Caco-2 (cell line): ENCODE data around the gene SLC16A4. TPM values are rescaled to one million over a fixed set of nuclear protein-coding genes. Genes with fewer than 3 reads are reported as not detected.

Experiments
- BruUV-seq: library from RNA; stranded (reverse); fragments of 400-500 nt; replicated peaks from 2 replicates; lab custom pipeline; 2021; lab: Mats Ljungman, UMichigan
- CTCF ChIA-PET: fragments of 300-600 bp; sonication (Branson Sonifier 250); formaldehyde crosslinking; loops from one replicate; lab custom pipeline; 2022; ENCODE audit warnings: antibody characterized with exemption; lab: Charles Lee
- POLR2A ChIA-PET: fragments of 300-600 bp; sonication (Branson Sonifier 250); formaldehyde crosslinking; loops from one replicate; lab custom pipeline; 2022; ENCODE audit warnings: antibody characterized with exemption; lab: Charles Lee
- DNase-seq, 2 experiments: peaks; one replicate each; pipeline versions ENCODE4 v3.0.0 to v3.0.0-alpha.2; 2020 to 2022
- H3K27me3 ChIP-seq: replicated peaks from 2 replicates; pipeline ENCODE4 v1.6.0; 2011; ENCODE audit warnings: low read length; ENCODE audit not compliant: control insufficient read depth, insufficient read depth
- H3K36me3 ChIP-seq: 2 replicates; pipeline ENCODE4 v1.5.1; 2011; ENCODE audit warnings: low read length; ENCODE audit not compliant: control insufficient read depth, insufficient read depth
- H3K4me1 ChIP-seq: fragments of 250-450 bp; sonication (Bioruptor Pico); 2 replicates; pipeline ENCODE4 v1.5.1; 2020; ENCODE audit warnings: mild to moderate bottlenecking
- H3K4me3 ChIP-seq: 2 replicates; pipeline ENCODE4 v1.5.1; 2011; ENCODE audit warnings: low read depth, mild to moderate bottlenecking, control low read depth, low read length
- H3K9me3 ChIP-seq: fragments of 250-450 bp; sonication (Bioruptor Pico); 2 replicates; pipeline ENCODE4 v1.5.1; 2020; ENCODE audit warnings: mild to moderate bottlenecking, moderate library complexity
- H3K27ac Mint-ChIP-seq: one replicate; pipeline ENCODE4 v1.8.0; 2022; ENCODE audit warnings: mixed read lengths; ENCODE audit not compliant: unreplicated experiment
- H3K27me3 Mint-ChIP-seq: one replicate; pipeline ENCODE4 v1.8.0; 2022; ENCODE audit warnings: mixed read lengths; ENCODE audit not compliant: insufficient read depth, unreplicated experiment
- H3K36me3 Mint-ChIP-seq: one replicate; pipeline ENCODE4 v1.8.0; 2022; ENCODE audit warnings: mild to moderate bottlenecking, mixed read lengths; ENCODE audit not compliant: insufficient read depth, unreplicated experiment
- H3K4me1 Mint-ChIP-seq: one replicate; pipeline ENCODE4 v1.8.0; 2022; ENCODE audit warnings: low read depth, mixed read lengths; ENCODE audit not compliant: unreplicated experiment
- H3K4me3 Mint-ChIP-seq: one replicate; pipeline ENCODE4 v1.8.0; 2022; ENCODE audit warnings: mild to moderate bottlenecking, moderate library complexity, mixed read lengths; ENCODE audit not compliant: unreplicated experiment
- H3K9me3 Mint-ChIP-seq: one replicate; pipeline ENCODE4 v1.8.0; 2022; ENCODE audit warnings: mixed read lengths; ENCODE audit not compliant: unreplicated experiment
- intact Hi-C: fragments of 100-400 bp; cut with micrococcal nuclease; formaldehyde crosslinking; loops from one replicate; pipeline ENCODE4 v1.10.0; 2022; ENCODE audit not compliant: unreplicated experiment
- total RNA-seq: library from RNA; stranded (reverse); gene quantifications from 2 replicates; pipeline ENCODE4 v1.2.3, GENCODE V29; 2022
- TF ChIP-seq, protein P1 (sequence below), 2 experiments: fragments of 200-600 bp in 1 of 2; IDR thresholded peaks; 1 replicate in 1 of 2; 2 replicates in 1 of 2; pipeline versions ENCODE4 v1.5.1 to v1.8.0; 2011 to 2022; ENCODE audit warnings: antibody characterized with exemption in 1 of 2, control low read depth in 1 of 2, inconsistent platforms in 1 of 2, low read depth in 1 of 2, low read length in 1 of 2, mild to moderate bottlenecking in 1 of 2, moderate library complexity in 1 of 2; ENCODE audit not compliant: insufficient read depth in 1 of 2, severe bottlenecking in 1 of 2, unreplicated experiment in 1 of 2

Gene SLC16A4
- total RNA-seq, 1 experiment from 2014 or later: 9.3 TPM

DNA sequence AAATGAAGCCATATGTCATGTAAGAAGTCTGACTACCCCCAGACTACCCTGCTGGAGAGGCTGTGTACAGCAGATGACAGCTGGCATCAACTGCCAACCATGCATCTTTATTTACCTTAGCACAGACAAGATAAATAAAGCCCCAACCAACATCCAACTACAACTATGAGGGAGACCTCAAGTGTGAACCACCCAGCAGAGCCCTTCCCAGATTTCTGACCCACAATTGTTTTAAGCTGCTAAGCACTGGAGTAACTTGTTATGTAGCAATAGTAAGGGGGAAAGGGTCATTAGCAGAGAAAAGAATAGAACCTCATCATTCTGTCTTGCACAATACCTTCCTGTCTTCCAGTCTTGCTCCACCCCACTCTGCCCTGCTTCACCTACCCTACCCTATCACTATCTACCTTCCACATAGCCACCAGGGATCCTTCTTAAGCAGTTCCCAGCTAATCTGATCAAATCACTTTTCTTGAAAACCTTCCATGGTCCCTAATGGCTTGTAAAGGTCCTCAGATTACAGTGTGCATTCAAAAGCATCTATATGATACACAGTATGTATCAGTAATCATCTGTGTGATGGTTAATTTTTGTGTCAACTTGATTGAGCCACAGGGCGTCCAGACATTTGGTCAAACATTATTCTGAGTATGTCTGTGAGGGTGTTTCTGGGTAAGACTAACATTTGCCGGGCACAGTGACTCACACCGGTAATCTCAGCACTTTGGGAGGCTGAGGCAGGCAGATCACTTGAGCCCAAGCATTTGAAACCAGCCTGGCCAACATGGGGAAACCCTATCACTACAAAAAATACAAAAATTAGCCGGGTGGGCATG is 71.3 kb downstream of the SLC16A4 start:
- H3K4me3 Mint-ChIP-seq: no peak overlapping the region
- ChIA-PET POLR2A (no interaction called here), CTCF (no interaction called here)
- intact Hi-C loops: no loop called here
- no peaks in the 10 kb centered on the region for H3K27me3 Mint-ChIP-seq
- Histone ChIP-seq H3K36me3 (no peaks in the 10 kb centered on the region), H3K9me3 (no peaks in the 10 kb centered on the region), H3K27me3 (no peaks in the 10 kb centered on the region), H3K4me3 (no peak overlapping the region), H3K4me1 (peaks cover 6% of the 10 kb centered on the region)
- H3K9me3 Mint-ChIP-seq: peaks cover 9% of the 10 kb centered on the region
- no peak overlapping the region for H3K27ac Mint-ChIP-seq
- no peak for DNase-seq
- BruUV-seq: no TSS peak
- peaks cover 4% of the 10 kb centered on the region for H3K4me1 Mint-ChIP-seq
- TF ChIP-seq, protein P1, sequence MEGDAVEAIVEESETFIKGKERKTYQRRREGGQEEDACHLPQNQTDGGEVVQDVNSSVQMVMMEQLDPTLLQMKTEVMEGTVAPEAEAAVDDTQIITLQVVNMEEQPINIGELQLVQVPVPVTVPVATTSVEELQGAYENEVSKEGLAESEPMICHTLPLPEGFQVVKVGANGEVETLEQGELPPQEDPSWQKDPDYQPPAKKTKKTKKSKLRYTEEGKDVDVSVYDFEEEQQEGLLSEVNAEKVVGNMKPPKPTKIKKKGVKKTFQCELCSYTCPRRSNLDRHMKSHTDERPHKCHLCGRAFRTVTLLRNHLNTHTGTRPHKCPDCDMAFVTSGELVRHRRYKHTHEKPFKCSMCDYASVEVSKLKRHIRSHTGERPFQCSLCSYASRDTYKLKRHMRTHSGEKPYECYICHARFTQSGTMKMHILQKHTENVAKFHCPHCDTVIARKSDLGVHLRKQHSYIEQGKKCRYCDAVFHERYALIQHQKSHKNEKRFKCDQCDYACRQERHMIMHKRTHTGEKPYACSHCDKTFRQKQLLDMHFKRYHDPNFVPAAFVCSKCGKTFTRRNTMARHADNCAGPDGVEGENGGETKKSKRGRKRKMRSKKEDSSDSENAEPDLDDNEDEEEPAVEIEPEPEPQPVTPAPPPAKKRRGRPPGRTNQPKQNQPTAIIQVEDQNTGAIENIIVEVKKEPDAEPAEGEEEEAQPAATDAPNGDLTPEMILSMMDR (IDR thresholded peaks at IDR 0.05; ENCODE audit: insufficient read depth in 1 of 2, low read depth in 1 of 2, low read length in 1 of 2, severe bottlenecking in 1 of 2, unreplicated experiment in 1 of 2): no peak
- no peaks in the 10 kb centered on the region for H3K36me3 Mint-ChIP-seq

DNA sequence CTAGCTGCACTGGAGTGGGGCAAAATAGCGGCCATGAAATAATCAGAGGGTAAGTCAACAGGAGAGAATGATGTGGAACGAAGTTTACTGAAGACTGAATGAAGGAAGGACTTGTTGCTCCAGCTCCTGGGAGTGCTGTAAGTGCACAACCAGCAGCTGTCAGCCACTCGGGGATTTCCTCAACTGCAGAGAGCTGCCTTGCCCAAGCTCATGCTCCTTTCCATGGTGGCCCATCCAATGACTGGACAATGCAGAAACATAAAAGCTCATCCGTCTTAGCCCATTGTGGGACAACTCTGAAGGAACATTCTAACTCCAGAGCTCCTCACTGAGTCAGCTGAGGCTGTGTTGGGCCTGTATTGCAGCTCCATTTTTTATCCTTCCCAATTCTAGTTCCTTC is 72.8 kb downstream of the SLC16A4 start:
- H3K4me1 Mint-ChIP-seq: no peaks in the 10 kb centered on the region
- intact Hi-C loops: no loop called here
- Histone ChIP-seq H3K4me3 (no peak overlapping the region), H3K4me1 (no peaks in the 10 kb centered on the region), H3K36me3 (no peaks in the 10 kb centered on the region), H3K27me3 (no peaks in the 10 kb centered on the region), H3K9me3 (no peaks in the 10 kb centered on the region)
- no peaks in the 10 kb centered on the region for H3K27me3 Mint-ChIP-seq
- no TSS peak for BruUV-seq
- H3K27ac Mint-ChIP-seq: no peak overlapping the region
- H3K4me3 Mint-ChIP-seq: no peak overlapping the region
- H3K36me3 Mint-ChIP-seq: no peaks in the 10 kb centered on the region
- CTCF ChIA-PET: interaction anchor here (0.8 to 1.8 kb wide), 3 partner anchors 20 to 121 kb away, joined by 4 to 6 read pairs (median 6); no protein-coding TSS in a partner anchor
- TF ChIP-seq, protein P1 (IDR thresholded peaks at IDR 0.05; ENCODE audit: insufficient read depth in 1 of 2, low read depth in 1 of 2, low read length in 1 of 2, severe bottlenecking in 1 of 2, unreplicated experiment in 1 of 2): no peak
- POLR2A ChIA-PET: no interaction called here
- DNase-seq: no peak
- peaks cover 9% of the 10 kb centered on the region for H3K9me3 Mint-ChIP-seq

DNA sequence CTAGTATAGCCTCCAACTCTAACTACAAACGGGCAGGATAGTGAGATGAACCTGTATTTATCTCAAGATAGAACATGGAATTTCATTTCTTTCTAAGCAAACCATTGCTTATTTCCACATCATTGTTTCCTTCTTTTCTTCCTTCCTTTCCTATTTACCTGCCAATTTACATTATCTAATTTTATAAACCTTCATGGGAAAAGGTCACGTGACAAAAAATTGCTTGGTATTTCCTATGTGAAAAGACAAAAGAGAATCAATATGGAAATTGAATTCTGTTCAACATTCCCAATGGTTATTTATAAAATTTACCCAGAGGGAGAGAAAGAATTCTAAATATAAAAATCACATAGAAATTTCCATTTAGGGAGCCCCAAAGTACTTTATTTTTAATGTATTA is 74.1 kb downstream of the SLC16A4 start:
- DNase-seq: no peak
- Histone ChIP-seq H3K9me3 (no peaks in the 10 kb centered on the region), H3K4me3 (no peak overlapping the region), H3K27me3 (no peaks in the 10 kb centered on the region), H3K36me3 (no peaks in the 10 kb centered on the region), H3K4me1 (no peaks in the 10 kb centered on the region)
- POLR2A ChIA-PET: interaction anchor here (1.0 kb wide), 1 partner anchor 22 kb away, joined by 3 read pairs; the partner anchor contains the start of gene RBM15
- H3K36me3 Mint-ChIP-seq: no peaks in the 10 kb centered on the region
- intact Hi-C loops: no loop called here
- peaks cover 9% of the 10 kb centered on the region for H3K9me3 Mint-ChIP-seq
- no TSS peak for BruUV-seq
- TF ChIP-seq, protein P1 (IDR thresholded peaks at IDR 0.05; ENCODE audit: insufficient read depth in 1 of 2, low read depth in 1 of 2, low read length in 1 of 2, severe bottlenecking in 1 of 2, unreplicated experiment in 1 of 2): no peak
- H3K27ac Mint-ChIP-seq: no peak overlapping the region
- no peak overlapping the region for H3K4me3 Mint-ChIP-seq
- H3K27me3 Mint-ChIP-seq: no peaks in the 10 kb centered on the region
- no peaks in the 10 kb centered on the region for H3K4me1 Mint-ChIP-seq
- CTCF ChIA-PET: interaction anchor here (1.8 kb wide), 1 partner anchor 109 kb away, joined by 6 read pairs; no protein-coding TSS in a partner anchor

Other genes with a start within 250 kb of the SLC16A4 start
- gene SLC6A17, start 240.5 kb downstream of the SLC16A4 start, total RNA-seq: not detected in 2 replicates
- gene KCNC4, start 180.7 kb downstream of the SLC16A4 start, total RNA-seq: 5.3 TPM in 2 replicates
- 34.3 and 36.1 TPM in 2 replicates for gene RBM15, start 51.6 kb downstream of the SLC16A4 start, total RNA-seq
- gene LAMTOR5, start 16.7 kb upstream of the SLC16A4 start, total RNA-seq: 104 and 106 TPM in 2 replicates
- not detected in 2 replicates for gene PROK1, start 60.1 kb upstream of the SLC16A4 start, total RNA-seq
- not detected in 2 replicates for gene KCNA10, start 128.1 kb upstream of the SLC16A4 start, total RNA-seq
- gene KCNA2, start 215.3 kb upstream of the SLC16A4 start, total RNA-seq: 0.11 TPM in 1 of 2 replicates, not detected in the other